GM12878 (cell line): ENCODE results near the gene CITED2. TPM values are rescaled to one million over a fixed set of nuclear protein-coding genes. Genes with fewer than 3 reads are reported as not detected.

Experiments
- ATAC-seq: fragments of 200-7000 bp; cut with Tn5 transposase; 3 replicates; pipeline ENCODE4 v1.9.1; 2020; ENCODE audit warnings: mild to moderate bottlenecking, moderate library complexity
- BruUV-seq: library from RNA; stranded (reverse); fragments of 400-500 nt; replicated peaks from 2 replicates; lab custom pipeline; 2021; lab: Mats Ljungman, UMichigan
- CTCF ChIA-PET: fragments of 300-600 bp; sonication (Branson Sonifier 250); formaldehyde crosslinking; extraction: SDS; loops from one replicate; lab custom pipeline; 2021; ENCODE audit warnings: inconsistent platforms; lab: Yijun Ruan, JAX
- POLR2A ChIA-PET: fragments of 350-600 bp; formaldehyde crosslinking; extraction: SDS; loops from one replicate; lab custom pipeline; 2021; ENCODE audit warnings: inconsistent platforms; lab: Charles Lee
- RAD21 ChIA-PET: fragments of 300-600 bp; sonication (Branson Sonifier 250); formaldehyde crosslinking; loops from one replicate; lab custom pipeline; 2023; ENCODE audit warnings: antibody characterized with exemption; ENCODE audit not compliant: unreplicated experiment; lab: Charles Lee
- SMC1A ChIA-PET: fragments of 300-600 bp; sonication (Branson Sonifier 250); formaldehyde crosslinking; loops from one replicate; lab custom pipeline; 2023; ENCODE audit not compliant: unreplicated experiment, uncharacterized antibody; lab: Charles Lee
- DNase-seq: peaks from one replicate; pipeline ENCODE4 v3.0.0-alpha.2; 2011; ENCODE audit warnings: low read depth, low spot score
- FAIRE-seq: peaks from 3 replicates; lab custom pipeline; 2011; peaks lifted over from hg19 to GRCh38; lab: Jason Lieb, UNC
- H2AFZ ChIP-seq: 2 replicates; pipeline ENCODE4 v1.6.0; 2011; ENCODE audit warnings: low read depth, low read length, control low read depth; ENCODE audit not compliant: control insufficient read depth
- H3K27ac ChIP-seq: 2 replicates; pipeline ENCODE4 v1.5.1; 2011; ENCODE audit warnings: control low read depth; ENCODE audit not compliant: control insufficient read depth, insufficient read depth
- H3K27me3 ChIP-seq, 2 experiments: replicated peaks in 1 of 2; 2 replicates each; pipeline versions ENCODE4 v1.6.0 to v1.6.1; 2011; ENCODE audit warnings: low read length in 1 of 2; ENCODE audit not compliant: control insufficient read depth in 2 of 2, insufficient read depth in 2 of 2
- H3K36me3 ChIP-seq, 2 experiments: 2 replicates each; pipeline ENCODE4 v1.5.1; 2011; ENCODE audit warnings: low read length in 1 of 2; ENCODE audit not compliant: control insufficient read depth in 2 of 2, insufficient read depth in 2 of 2
- H3K4me1 ChIP-seq: 2 replicates; pipeline ENCODE4 v1.6.1; 2011; ENCODE audit warnings: mild to moderate bottlenecking, low read length, moderate library complexity, mixed read lengths; ENCODE audit not compliant: control insufficient read depth, insufficient read depth
- H3K4me2 ChIP-seq: 2 replicates; pipeline ENCODE4 v1.6.0; 2011; ENCODE audit warnings: control low read depth; ENCODE audit not compliant: control insufficient read depth, insufficient read depth
- H3K4me3 ChIP-seq: fragments of 200-600 bp; sonication (generic); 2 replicates; pipeline ENCODE4 v1.5.1; 2016
- H3K79me2 ChIP-seq: 2 replicates; pipeline ENCODE4 v1.6.0; 2011; ENCODE audit warnings: low read length; ENCODE audit not compliant: control insufficient read depth, insufficient read depth
- H3K9ac ChIP-seq: 2 replicates; pipeline ENCODE4 v1.8.0; 2011; ENCODE audit warnings: low read length, control low read depth, mixed read lengths; ENCODE audit not compliant: control insufficient read depth, insufficient read depth
- H3K9me3 ChIP-seq: replicated peaks from 3 replicates; pipeline ENCODE4 v1.5.1; 2011; ENCODE audit warnings: mild to moderate bottlenecking, low read length; ENCODE audit not compliant: control insufficient read depth, insufficient read depth
- H4K20me1 ChIP-seq: 2 replicates; pipeline ENCODE4 v1.6.0; 2011; ENCODE audit not compliant: control insufficient read depth, insufficient read depth
- CHD2 ChIP-seq: IDR thresholded peaks from 2 replicates; pipeline ENCODE4 v1.6.1; 2011; ENCODE audit warnings: low read depth, low read length, improper control_type of control experiment, borderline replicate concordance
- CREB1 ChIP-seq: IDR thresholded peaks from 2 replicates; pipeline ENCODE4 v1.6.1; 2012; ENCODE audit warnings: low read depth, mild to moderate bottlenecking, inconsistent platforms
- ETV6 ChIP-seq, 2 experiments: fragments of 450-650 bp in 1 of 2; IDR thresholded peaks in 1 of 2; conservative IDR thresholded peaks in 1 of 2; 2 replicates each; pipeline ENCODE4 v1.6.1; 2014; ENCODE audit warnings: antibody characterized with exemption in 1 of 2, borderline replicate concordance in 1 of 2, low read depth in 1 of 2, mild to moderate bottlenecking in 1 of 2, moderate library complexity in 1 of 2
- GATAD2B ChIP-seq: fragments of 450-650 bp; conservative IDR thresholded peaks from 2 replicates; pipeline ENCODE4 v1.6.1; 2017; ENCODE audit warnings: low read depth, mild to moderate bottlenecking, moderate library complexity
- KAT2A ChIP-seq: conservative IDR thresholded peaks from 2 replicates; pipeline ENCODE4 v1.6.1; 2011; ENCODE audit warnings: low read depth, low read length; ENCODE audit not compliant: control insufficient read depth
- LARP7 ChIP-seq: fragments of 450-650 bp; IDR thresholded peaks from 2 replicates; pipeline ENCODE4 v1.6.1; 2017; ENCODE audit warnings: mild to moderate bottlenecking
- MEF2A ChIP-seq: IDR thresholded peaks from 2 replicates; pipeline ENCODE4 v1.6.1; 2011; ENCODE audit warnings: low read depth, mild to moderate bottlenecking, low read length, moderate library complexity; ENCODE audit not compliant: insufficient read depth
- MYB ChIP-seq: fragments of 150-350 bp; IDR thresholded peaks from 2 replicates; pipeline ENCODE4 v1.6.1; 2014; ENCODE audit warnings: mild to moderate bottlenecking, low read depth, low read length, borderline replicate concordance
- SIX5 ChIP-seq: IDR thresholded peaks from 2 replicates; pipeline ENCODE4 v1.6.1; 2011; ENCODE audit warnings: mild to moderate bottlenecking, low read depth, low read length, moderate library complexity; ENCODE audit not compliant: severe bottlenecking
- STAT1 ChIP-seq: fragments of 450-650 bp; conservative IDR thresholded peaks from 2 replicates; pipeline ENCODE4 v1.6.1; 2014; ENCODE audit warnings: antibody characterized with exemption, mild to moderate bottlenecking
- TCF3 ChIP-seq: IDR thresholded peaks from 2 replicates; pipeline ENCODE4 v1.6.1; 2012; ENCODE audit warnings: low read depth, mild to moderate bottlenecking, low read length, borderline replicate concordance; ENCODE audit not compliant: insufficient read depth
- ZNF384 ChIP-seq: IDR thresholded peaks from 2 replicates; pipeline ENCODE4 v1.6.1; 2012; ENCODE audit warnings: low read depth, mild to moderate bottlenecking, low read length, improper control_type of control experiment, borderline replicate concordance
- ZSCAN29 ChIP-seq: fragments of 450-650 bp; IDR thresholded peaks from 2 replicates; pipeline ENCODE4 v1.6.1; 2017; ENCODE audit warnings: mild to moderate bottlenecking, moderate library complexity
- WGBS: methylation state at CpG from one replicate; pipeline ENCODE4 v1.1.6; 2016; ENCODE audit warnings: low lambda C conversion rate; ENCODE audit not compliant: insufficient replicate concordance, insufficient coverage; ENCODE audit errors: missing lambda C conversion rate; 5-methylcytosine and 5-hydroxymethylcytosine counted together
- in situ Hi-C: fragments of 300-500 bp; cut with MboI; formaldehyde crosslinking; loops from 9 replicates; pipeline ENCODE4 v1.14.3; 2018; ENCODE audit warnings: mixed read lengths
- intact Hi-C: fragments of 100-400 bp; cut with micrococcal nuclease; formaldehyde crosslinking; loops from one replicate; pipeline ENCODE4 v1.14.2; 2022; ENCODE audit not compliant: unreplicated experiment
- polyA plus RNA-seq, 11 experiments: library from polyadenylated mRNA; depleted of rRNA in 4 of 11; unstranded in 6 of 11; stranded (reverse) in 5 of 11; fragments of >200 nt; fragmentation: Nextera tagmentation in 4 of 11; fragmentation: Illumina TruSeq in 1 of 11; extraction: Ambion mirVana in 4 of 11; extraction: Trizol in 1 of 11; gene quantifications; 1 replicate in 1 of 11; 2 replicates in 10 of 11; pipeline versions ENCODE4 v1.2.1 to v1.2.3, GENCODE V29; 2011 to 2016; ENCODE audit warnings: inconsistent platforms in 2 of 11, missing spikeins in 2 of 11, low read depth in 1 of 11
- total RNA-seq, 4 experiments: library from RNA; depleted of rRNA in 3 of 4; stranded (reverse); fragments of >200 nt in 3 of 4; fragmentation: Illumina TruSeq in 1 of 4; extraction: Trizol in 1 of 4; gene quantifications; 2 replicates each; pipeline versions ENCODE4 v1.2.1 to v1.2.3, GENCODE V29; 2013 to 2021
- TF ChIP-seq, protein P1 (sequence below): IDR thresholded peaks from 2 replicates; pipeline ENCODE4 v1.6.1; 2012; ENCODE audit warnings: low read depth, low read length, improper control_type of control experiment
- TF ChIP-seq, protein P2 (sequence below): fragments of 150-350 bp; IDR thresholded peaks from 2 replicates; pipeline ENCODE4 v1.6.1; 2016; ENCODE audit warnings: low read depth, low read length
- TF ChIP-seq, protein P3 (sequence below): IDR thresholded peaks from 2 replicates; pipeline ENCODE4 v1.6.1; 2012; ENCODE audit warnings: low read length, inconsistent platforms
- TF ChIP-seq, protein P4 (sequence below): IDR thresholded peaks from 2 replicates; pipeline ENCODE4 v1.6.1; 2011; ENCODE audit warnings: low read depth, mild to moderate bottlenecking, low read length, moderate library complexity, borderline replicate concordance; ENCODE audit errors: extremely low read depth
- TF ChIP-seq, protein P5 (sequence below): fragments of 450-650 bp; IDR thresholded peaks from 2 replicates; pipeline ENCODE4 v1.6.1; 2016; ENCODE audit warnings: mild to moderate bottlenecking

Gene CITED2
- total and polyA plus RNA-seq, 10 of the 15 experiments (the other 5 are each of a cell fraction or from before 2014, with no cell fraction given), result 0.08 to 20.0 (median 7.3) TPM

DNA sequence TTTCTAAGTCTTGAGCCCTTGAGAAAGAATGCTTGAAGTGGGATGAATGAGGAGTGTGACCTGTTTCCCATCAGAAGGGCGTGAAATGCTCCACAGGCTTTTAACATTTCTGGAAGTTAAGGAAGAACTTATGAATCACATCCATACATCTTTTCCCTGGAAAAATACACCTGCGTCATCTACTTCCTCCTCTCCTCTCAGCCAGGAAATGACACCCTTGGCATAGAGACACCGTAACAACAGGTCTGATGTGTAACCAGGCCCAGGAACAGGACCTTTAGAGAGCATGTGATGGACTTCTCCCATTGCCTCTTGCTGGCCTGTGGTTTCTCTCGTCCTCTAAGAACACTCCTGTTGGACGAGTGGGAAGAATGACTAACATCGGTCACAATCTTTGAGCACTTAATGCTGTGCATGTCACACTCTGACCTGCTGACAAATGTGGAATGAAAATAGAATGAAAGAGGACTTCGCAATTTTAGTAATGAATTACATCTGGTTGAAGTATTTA, 28.5 kb upstream of the CITED2 start:
- WGBS, result 51% methylated on average over 7 of the region's 7 CpGs
- TF ChIP-seq CHD2 (no peak), ETV6 (conservative IDR thresholded peaks at IDR 0.05 in 1 of 2, IDR thresholded peaks at IDR 0.05 in 1 of 2; ENCODE audit: borderline replicate concordance in 1 of 2, low read depth in 1 of 2) (no peak), KAT2A (no peak), ZNF384 (no peak), ZSCAN29 (no peak), MYB (no peak), CREB1 (no peak), GATAD2B (no peak), LARP7 (no peak), MEF2A (no peak), SIX5 (no peak), TCF3 (no peak), STAT1 (no peak)
- TF ChIP-seq, protein P1, sequence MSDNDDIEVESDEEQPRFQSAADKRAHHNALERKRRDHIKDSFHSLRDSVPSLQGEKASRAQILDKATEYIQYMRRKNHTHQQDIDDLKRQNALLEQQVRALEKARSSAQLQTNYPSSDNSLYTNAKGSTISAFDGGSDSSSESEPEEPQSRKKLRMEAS, result no peak
- TF ChIP-seq, protein P2, sequence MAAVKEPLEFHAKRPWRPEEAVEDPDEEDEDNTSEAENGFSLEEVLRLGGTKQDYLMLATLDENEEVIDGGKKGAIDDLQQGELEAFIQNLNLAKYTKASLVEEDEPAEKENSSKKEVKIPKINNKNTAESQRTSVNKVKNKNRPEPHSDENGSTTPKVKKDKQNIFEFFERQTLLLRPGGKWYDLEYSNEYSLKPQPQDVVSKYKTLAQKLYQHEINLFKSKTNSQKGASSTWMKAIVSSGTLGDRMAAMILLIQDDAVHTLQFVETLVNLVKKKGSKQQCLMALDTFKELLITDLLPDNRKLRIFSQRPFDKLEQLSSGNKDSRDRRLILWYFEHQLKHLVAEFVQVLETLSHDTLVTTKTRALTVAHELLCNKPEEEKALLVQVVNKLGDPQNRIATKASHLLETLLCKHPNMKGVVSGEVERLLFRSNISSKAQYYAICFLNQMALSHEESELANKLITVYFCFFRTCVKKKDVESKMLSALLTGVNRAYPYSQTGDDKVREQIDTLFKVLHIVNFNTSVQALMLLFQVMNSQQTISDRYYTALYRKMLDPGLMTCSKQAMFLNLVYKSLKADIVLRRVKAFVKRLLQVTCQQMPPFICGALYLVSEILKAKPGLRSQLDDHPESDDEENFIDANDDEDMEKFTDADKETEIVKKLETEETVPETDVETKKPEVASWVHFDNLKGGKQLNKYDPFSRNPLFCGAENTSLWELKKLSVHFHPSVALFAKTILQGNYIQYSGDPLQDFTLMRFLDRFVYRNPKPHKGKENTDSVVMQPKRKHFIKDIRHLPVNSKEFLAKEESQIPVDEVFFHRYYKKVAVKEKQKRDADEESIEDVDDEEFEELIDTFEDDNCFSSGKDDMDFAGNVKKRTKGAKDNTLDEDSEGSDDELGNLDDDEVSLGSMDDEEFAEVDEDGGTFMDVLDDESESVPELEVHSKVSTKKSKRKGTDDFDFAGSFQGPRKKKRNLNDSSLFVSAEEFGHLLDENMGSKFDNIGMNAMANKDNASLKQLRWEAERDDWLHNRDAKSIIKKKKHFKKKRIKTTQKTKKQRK, result no peak
- TF ChIP-seq, protein P3, sequence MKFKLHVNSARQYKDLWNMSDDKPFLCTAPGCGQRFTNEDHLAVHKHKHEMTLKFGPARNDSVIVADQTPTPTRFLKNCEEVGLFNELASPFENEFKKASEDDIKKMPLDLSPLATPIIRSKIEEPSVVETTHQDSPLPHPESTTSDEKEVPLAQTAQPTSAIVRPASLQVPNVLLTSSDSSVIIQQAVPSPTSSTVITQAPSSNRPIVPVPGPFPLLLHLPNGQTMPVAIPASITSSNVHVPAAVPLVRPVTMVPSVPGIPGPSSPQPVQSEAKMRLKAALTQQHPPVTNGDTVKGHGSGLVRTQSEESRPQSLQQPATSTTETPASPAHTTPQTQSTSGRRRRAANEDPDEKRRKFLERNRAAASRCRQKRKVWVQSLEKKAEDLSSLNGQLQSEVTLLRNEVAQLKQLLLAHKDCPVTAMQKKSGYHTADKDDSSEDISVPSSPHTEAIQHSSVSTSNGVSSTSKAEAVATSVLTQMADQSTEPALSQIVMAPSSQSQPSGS, result no peak
- TF ChIP-seq, protein P4, sequence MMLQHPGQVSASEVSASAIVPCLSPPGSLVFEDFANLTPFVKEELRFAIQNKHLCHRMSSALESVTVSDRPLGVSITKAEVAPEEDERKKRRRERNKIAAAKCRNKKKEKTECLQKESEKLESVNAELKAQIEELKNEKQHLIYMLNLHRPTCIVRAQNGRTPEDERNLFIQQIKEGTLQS, result no peak
- TF ChIP-seq, protein P5, sequence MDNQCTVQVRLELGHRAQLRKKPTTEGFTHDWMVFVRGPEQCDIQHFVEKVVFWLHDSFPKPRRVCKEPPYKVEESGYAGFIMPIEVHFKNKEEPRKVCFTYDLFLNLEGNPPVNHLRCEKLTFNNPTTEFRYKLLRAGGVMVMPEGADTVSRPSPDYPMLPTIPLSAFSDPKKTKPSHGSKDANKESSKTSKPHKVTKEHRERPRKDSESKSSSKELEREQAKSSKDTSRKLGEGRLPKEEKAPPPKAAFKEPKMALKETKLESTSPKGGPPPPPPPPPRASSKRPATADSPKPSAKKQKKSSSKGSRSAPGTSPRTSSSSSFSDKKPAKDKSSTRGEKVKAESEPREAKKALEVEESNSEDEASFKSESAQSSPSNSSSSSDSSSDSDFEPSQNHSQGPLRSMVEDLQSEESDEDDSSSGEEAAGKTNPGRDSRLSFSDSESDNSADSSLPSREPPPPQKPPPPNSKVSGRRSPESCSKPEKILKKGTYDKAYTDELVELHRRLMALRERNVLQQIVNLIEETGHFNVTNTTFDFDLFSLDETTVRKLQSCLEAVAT, result no peak

More for the DNA sequence above, 28.5 kb upstream of the CITED2 start:
- Histone ChIP-seq H4K20me1 (no peaks in the 10 kb centered on the region), H3K4me2 (no peak overlapping the region), H2AFZ (no peak overlapping the region), H3K79me2 (no peaks in the 10 kb centered on the region), H3K36me3 (no peaks in the 10 kb centered on the region), H3K4me1 (no peaks in the 10 kb centered on the region), H3K4me3 (no peak overlapping the region), H3K27me3 (no peaks in the 10 kb centered on the region), H3K9ac (no peak overlapping the region), H3K27ac (no peak overlapping the region), H3K9me3 (no peaks in the 10 kb centered on the region)
- ChIA-PET RAD21 (no interaction called here), POLR2A (no interaction called here), SMC1A (interaction anchor here (0.6 to 1.1 kb wide), 3 partner anchors 15 to 209 kb away, joined by 3 to 4 read pairs (median 4); no protein-coding TSS in a partner anchor), CTCF (no interaction called here)
- ATAC-seq, result no peak
- DNase-seq, result no peak
- BruUV-seq, result no TSS peak
- intact Hi-C loops (no loop called here), in situ Hi-C loops (no loop called here)
- no peak for FAIRE-seq
